Chondrocyte (in vitro differentiated cells): ENCODE measurements around the gene DGLUCY. TPM values are rescaled to one million over a fixed set of nuclear protein-coding genes. Genes with fewer than 3 reads are reported as not detected.

Experiments used
- DNase-seq: peaks from one replicate; pipeline ENCODE4 v3.0.0; 2021; ENCODE audit warnings: mixed read lengths, low spot score
- H3K27ac Mint-ChIP-seq: one replicate; pipeline ENCODE4 v1.8.0; 2021; ENCODE audit warnings: mild to moderate bottlenecking, moderate library complexity, mixed read lengths; ENCODE audit not compliant: unreplicated experiment
- H3K27me3 Mint-ChIP-seq: 2 replicates; pipeline ENCODE4 v1.8.0; 2021; ENCODE audit warnings: low read depth, mixed read lengths
- H3K36me3 Mint-ChIP-seq: 2 replicates; pipeline ENCODE4 v1.8.0; 2021; ENCODE audit warnings: low read depth, mixed read lengths
- H3K4me1 Mint-ChIP-seq: 2 replicates; pipeline ENCODE4 v1.8.0; 2021; ENCODE audit warnings: low read depth, mild to moderate bottlenecking, mixed read lengths
- H3K4me3 Mint-ChIP-seq: one replicate; pipeline ENCODE4 v1.8.0; 2021; ENCODE audit warnings: mild to moderate bottlenecking, moderate library complexity, mixed read lengths; ENCODE audit not compliant: unreplicated experiment
- H3K9me3 Mint-ChIP-seq: 2 replicates; pipeline ENCODE4 v1.8.0; 2021; ENCODE audit warnings: low read depth, mixed read lengths
- total RNA-seq: library from RNA; stranded (reverse); gene quantifications from 3 replicates; pipeline ENCODE4 v1.2.1, GENCODE V29; 2021
- TF ChIP-seq, protein P1 (sequence below): fragments of 200-600 bp; sonication (generic); IDR thresholded peaks from 2 replicates; pipeline ENCODE4 v1.5.0; 2021; ENCODE audit warnings: antibody characterized with exemption, mild to moderate bottlenecking, moderate library complexity

DGLUCY gene
- total RNA-seq, 1 donor from 2014 or later: 9.3 TPM

DNA sequence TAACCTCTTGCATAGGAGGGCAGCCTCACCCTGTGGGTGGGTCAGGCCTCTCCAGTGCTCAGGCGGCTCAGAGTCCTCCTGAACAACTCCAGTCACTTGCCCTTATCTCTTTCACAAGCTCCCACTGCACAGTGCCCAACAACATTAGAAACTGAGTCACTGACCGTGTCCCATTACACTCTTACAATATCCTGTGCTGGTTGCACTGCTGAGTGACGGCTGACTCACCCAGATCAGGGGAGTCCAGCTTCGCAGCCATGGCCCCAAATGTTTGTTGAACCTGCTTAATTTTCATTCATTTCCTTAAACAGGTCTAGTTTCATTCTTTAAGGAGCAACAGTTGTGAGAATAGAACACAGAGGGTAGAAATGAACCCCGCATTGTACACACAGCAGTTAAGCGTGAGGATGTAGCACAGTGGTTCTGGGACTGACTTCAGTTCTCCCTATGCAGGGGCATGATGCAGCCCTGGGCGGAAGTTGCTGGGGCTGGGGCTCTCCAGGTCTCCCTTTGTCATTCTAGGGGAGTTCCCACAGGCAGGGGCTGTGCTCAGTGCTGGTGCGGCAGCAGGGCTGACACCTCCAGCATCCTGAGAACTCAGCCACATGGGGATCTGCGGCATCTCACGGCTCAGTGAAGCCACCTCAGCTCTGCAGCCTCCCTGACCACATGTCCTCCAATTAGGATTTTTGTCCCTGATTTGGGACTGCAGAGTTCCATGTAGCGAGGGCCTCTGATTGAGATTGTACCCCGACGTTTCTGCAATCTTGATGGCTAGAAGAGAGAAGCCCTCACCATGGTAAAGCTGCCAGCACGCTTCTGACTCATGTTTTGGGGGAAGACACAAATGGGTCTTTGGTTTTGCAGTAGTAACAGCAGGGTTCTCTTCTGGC is 114.5 kb downstream of the DGLUCY start:
- TF ChIP-seq, protein P1, sequence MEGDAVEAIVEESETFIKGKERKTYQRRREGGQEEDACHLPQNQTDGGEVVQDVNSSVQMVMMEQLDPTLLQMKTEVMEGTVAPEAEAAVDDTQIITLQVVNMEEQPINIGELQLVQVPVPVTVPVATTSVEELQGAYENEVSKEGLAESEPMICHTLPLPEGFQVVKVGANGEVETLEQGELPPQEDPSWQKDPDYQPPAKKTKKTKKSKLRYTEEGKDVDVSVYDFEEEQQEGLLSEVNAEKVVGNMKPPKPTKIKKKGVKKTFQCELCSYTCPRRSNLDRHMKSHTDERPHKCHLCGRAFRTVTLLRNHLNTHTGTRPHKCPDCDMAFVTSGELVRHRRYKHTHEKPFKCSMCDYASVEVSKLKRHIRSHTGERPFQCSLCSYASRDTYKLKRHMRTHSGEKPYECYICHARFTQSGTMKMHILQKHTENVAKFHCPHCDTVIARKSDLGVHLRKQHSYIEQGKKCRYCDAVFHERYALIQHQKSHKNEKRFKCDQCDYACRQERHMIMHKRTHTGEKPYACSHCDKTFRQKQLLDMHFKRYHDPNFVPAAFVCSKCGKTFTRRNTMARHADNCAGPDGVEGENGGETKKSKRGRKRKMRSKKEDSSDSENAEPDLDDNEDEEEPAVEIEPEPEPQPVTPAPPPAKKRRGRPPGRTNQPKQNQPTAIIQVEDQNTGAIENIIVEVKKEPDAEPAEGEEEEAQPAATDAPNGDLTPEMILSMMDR: no peak

GRCh38 chr14:91229005-91229382 is 115.1 kb downstream of the DGLUCY start:
- peaks cover 12% of the 10 kb centered on the region for H3K9me3 Mint-ChIP-seq
- H3K4me1 Mint-ChIP-seq: peaks cover 4% of the 10 kb centered on the region
- no peak overlapping the region for H3K27ac Mint-ChIP-seq

More for the DNA sequence above, 114.5 kb downstream of the DGLUCY start:
- Mint-ChIP-seq H3K4me3 (no peak overlapping the region), H3K27ac (no peak overlapping the region), H3K27me3 (no peaks in the 10 kb centered on the region), H3K9me3 (peaks cover 12% of the 10 kb centered on the region), H3K36me3 (peaks cover 1% of the 10 kb centered on the region), H3K4me1 (peaks cover 4% of the 10 kb centered on the region)
- DNase-seq: no peak

DNA sequence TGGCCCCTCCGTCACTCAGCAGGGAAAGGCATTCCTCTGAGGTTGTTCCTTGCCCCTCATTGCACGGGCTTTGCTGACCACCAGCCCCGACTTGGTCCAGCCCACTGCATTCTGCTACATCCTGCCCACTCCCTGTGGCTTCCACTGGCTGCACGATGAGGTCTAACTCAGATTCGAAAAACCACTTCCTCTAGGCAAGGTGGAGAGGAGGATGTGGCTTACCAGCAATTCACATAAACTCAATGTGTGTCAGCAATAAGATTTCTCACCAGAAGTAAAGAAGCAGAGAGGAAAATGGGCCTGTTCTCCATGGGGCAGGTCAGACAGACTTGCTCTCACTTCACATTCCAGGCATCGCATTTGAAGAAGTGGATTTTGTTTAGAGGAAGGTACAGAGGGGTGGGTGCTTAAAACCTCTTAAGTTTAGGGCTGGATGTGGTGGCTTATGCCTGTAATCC is 115.9 kb downstream of the DGLUCY start:
- Mint-ChIP-seq H3K27me3 (no peaks in the 10 kb centered on the region), H3K27ac (no peak overlapping the region), H3K9me3 (peaks cover 12% of the 10 kb centered on the region), H3K4me1 (peaks cover 4% of the 10 kb centered on the region), H3K4me3 (no peak overlapping the region), H3K36me3 (peaks cover 1% of the 10 kb centered on the region)
- TF ChIP-seq, protein P1: no peak
- DNase-seq: no peak

More at GRCh38 chr14:91229005-91229382, 115.1 kb downstream of the DGLUCY start:
- no peak for DNase-seq
- H3K27me3 Mint-ChIP-seq: no peaks in the 10 kb centered on the region
- TF ChIP-seq, protein P1: no peak
- H3K4me3 Mint-ChIP-seq: no peak overlapping the region
- H3K36me3 Mint-ChIP-seq: peaks cover 1% of the 10 kb centered on the region

- Mint-ChIP-seq H3K4me3 (no peak overlapping the region), H3K27me3 (no peaks in the 10 kb centered on the region), H3K36me3 (no peaks in the 10 kb centered on the region), H3K27ac (no peak overlapping the region), H3K9me3 (peaks cover 12% of the 10 kb centered on the region), H3K4me1 (peaks cover 4% of the 10 kb centered on the region)
- no peak for DNase-seq
- TF ChIP-seq, protein P1: no peak
Observed at GRCh38 chr14:91230397-91231035, 116.6 kb downstream of the DGLUCY start.

GRCh38 chr14:91231446-91231845 is 117.6 kb downstream of the DGLUCY start:
- no peaks in the 10 kb centered on the region for H3K36me3 Mint-ChIP-seq
- TF ChIP-seq, protein P1: no peak
- no peaks in the 10 kb centered on the region for H3K27me3 Mint-ChIP-seq
- no peak overlapping the region for H3K27ac Mint-ChIP-seq
- peaks cover 4% of the 10 kb centered on the region for H3K4me1 Mint-ChIP-seq
- DNase-seq: no peak
- H3K9me3 Mint-ChIP-seq: peaks cover 12% of the 10 kb centered on the region
- H3K4me3 Mint-ChIP-seq: no peak overlapping the region
